Loucy (cell line): Measurements from ENCODE around the gene RUVBL2.
A peak's percentile ranks its signal among the peaks of the same experiment; 100 is the strongest.
"Not testable (repeated sequence)": the region's sequence is repeated elsewhere in the genome, so short reads cannot be mapped to it uniquely, and the experiment has no call there.

ENCODE experiments used
- H2AFZ ChIP-seq: fragments of 200-600 bp; sonication (generic); 2 replicates; pipeline ENCODE4 v1.6.0; 2016; ENCODE audit warnings: antibody characterized with exemption, mild to moderate bottlenecking, low read length, moderate library complexity
- H3F3A ChIP-seq: fragments of 200-600 bp; 2 replicates; pipeline ENCODE4 v1.6.0; 2016; ENCODE audit warnings: antibody characterized with exemption, low read depth, mild to moderate bottlenecking
- H3K27me3 ChIP-seq: fragments of 200-600 bp; sonication (generic); 2 replicates; pipeline ENCODE4 v1.6.1; 2014; ENCODE audit warnings: low read length, mild to moderate bottlenecking; ENCODE audit not compliant: insufficient read depth, poor library complexity, severe bottlenecking
- H3K36me3 ChIP-seq: fragments of 200-600 bp; sonication (generic); 2 replicates; pipeline ENCODE4 v1.6.1; 2016; ENCODE audit warnings: low read length; ENCODE audit not compliant: insufficient read depth
- H3K4me1 ChIP-seq: fragments of 200-600 bp; sonication (generic); 2 replicates; pipeline ENCODE4 v1.5.1; 2014; ENCODE audit warnings: low read length, mild to moderate bottlenecking; ENCODE audit not compliant: insufficient read depth, poor library complexity, severe bottlenecking
- H3K4me2 ChIP-seq: fragments of 200-600 bp; sonication (generic); 2 replicates; pipeline ENCODE4 v1.6.0; 2014; ENCODE audit warnings: antibody characterized with exemption, low read length, low read depth, mild to moderate bottlenecking; ENCODE audit not compliant: poor library complexity, severe bottlenecking
- H3K4me3 ChIP-seq: fragments of 200-600 bp; sonication (generic); 2 replicates; pipeline ENCODE4 v1.5.1; 2014; ENCODE audit warnings: low read length, mild to moderate bottlenecking, mixed read lengths; ENCODE audit not compliant: poor library complexity, severe bottlenecking
- H3K79me2 ChIP-seq: fragments of 200-600 bp; sonication (generic); 2 replicates; pipeline ENCODE4 v1.6.1; 2014; ENCODE audit warnings: low read length; ENCODE audit not compliant: insufficient read depth
- H3K9ac ChIP-seq: fragments of 200-600 bp; sonication (generic); 2 replicates; pipeline ENCODE4 v1.6.0; 2014; ENCODE audit warnings: mild to moderate bottlenecking, low read depth, low read length, moderate library complexity; ENCODE audit not compliant: poor library complexity, severe bottlenecking
- H3K9me2 ChIP-seq: fragments of 200-600 bp; sonication (generic); replicated peaks from 2 replicates; pipeline ENCODE4 v1.6.1; 2016; ENCODE audit warnings: low read depth, low read length, mixed read lengths
- H3K9me3 ChIP-seq: fragments of 200-600 bp; sonication (generic); 2 replicates; pipeline ENCODE4 v1.6.1; 2014; ENCODE audit warnings: mild to moderate bottlenecking, antibody characterized with exemption, low read length, low read depth; ENCODE audit not compliant: insufficient read depth
- H4K20me1 ChIP-seq: fragments of 200-600 bp; sonication (generic); 2 replicates; pipeline ENCODE4 v1.6.0; 2014; ENCODE audit warnings: antibody characterized with exemption, low read length, mild to moderate bottlenecking; ENCODE audit not compliant: insufficient read depth, poor library complexity, severe bottlenecking
- CTCF ChIP-seq: fragments of 200-600 bp; sonication (generic); conservative IDR thresholded peaks from 2 replicates; pipeline ENCODE4 v1.5.1; 2014; ENCODE audit warnings: mild to moderate bottlenecking, antibody characterized with exemption, low read length

The RUVBL2 gene

GRCh38 chr19:49025599-49025998 is 31.9 kb downstream of the RUVBL2 start:
- H3K4me1 ChIP-seq, H4K20me1 ChIP-seq, H3F3A ChIP-seq, H3K9me3 ChIP-seq, H3K4me3 ChIP-seq, H3K4me2 ChIP-seq, H2AFZ ChIP-seq, H3K9me2 ChIP-seq, H3K9ac ChIP-seq, H3K36me3 ChIP-seq, H3K27me3 ChIP-seq, H3K79me2 ChIP-seq: not testable (repeated sequence)

GRCh38 chr19:49028686-49029085 is 35.0 kb downstream of the RUVBL2 start:
- H3K4me2 ChIP-seq, H3K27me3 ChIP-seq, H3K4me3 ChIP-seq, H3K9ac ChIP-seq, H3K36me3 ChIP-seq, H3F3A ChIP-seq, H2AFZ ChIP-seq, H3K4me1 ChIP-seq, H4K20me1 ChIP-seq, H3K9me3 ChIP-seq, H3K79me2 ChIP-seq, H3K9me2 ChIP-seq: not testable (repeated sequence)

DNA sequence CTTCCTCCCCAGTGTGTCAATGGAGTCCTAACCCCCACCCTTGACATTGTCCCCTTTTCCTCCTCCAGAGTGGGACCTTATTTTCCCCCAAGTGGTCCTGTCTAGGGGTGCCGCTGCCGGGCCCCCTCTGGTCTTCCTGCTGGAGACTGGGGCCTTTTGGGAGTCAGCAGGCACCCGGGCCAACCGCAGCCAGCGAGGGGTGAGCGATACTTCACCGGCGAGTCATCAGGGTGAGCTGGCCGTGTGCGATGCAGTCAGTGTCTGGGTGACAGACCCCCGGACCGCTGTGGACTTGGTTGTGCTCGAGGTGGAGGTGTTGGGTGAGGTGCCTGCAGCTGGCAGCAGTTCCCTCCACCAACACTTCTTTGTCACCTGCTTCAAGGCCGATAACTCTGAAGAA is 36.1 kb downstream of the RUVBL2 start:
- H3K9ac ChIP-seq, H4K20me1 ChIP-seq, H3K36me3 ChIP-seq, H2AFZ ChIP-seq, H3K9me3 ChIP-seq, H3K27me3 ChIP-seq, H3F3A ChIP-seq, H3K79me2 ChIP-seq, H3K4me2 ChIP-seq, H3K4me1 ChIP-seq, H3K9me2 ChIP-seq, H3K4me3 ChIP-seq: not testable (repeated sequence)

DNA sequence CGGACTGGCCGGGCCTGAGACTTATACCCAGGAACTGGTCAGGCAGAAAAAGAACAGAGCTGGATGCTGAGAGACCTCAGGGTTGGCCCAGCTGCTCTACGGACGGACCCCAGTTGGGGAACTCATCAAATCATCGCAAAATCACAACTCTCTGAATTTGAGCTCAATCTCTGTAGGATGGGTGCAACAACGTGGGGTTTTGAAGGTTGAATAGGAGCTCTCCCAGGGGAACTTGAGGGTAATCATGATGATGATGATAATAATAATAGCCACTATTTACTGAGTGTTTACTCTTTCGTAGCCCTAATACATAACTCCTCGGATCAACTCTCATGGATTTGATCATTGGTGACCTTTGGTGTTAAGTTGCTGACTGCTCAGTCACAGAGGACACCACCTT is 36.6 kb downstream of the RUVBL2 start:
- not testable (repeated sequence) for H4K20me1 ChIP-seq, H3K4me3 ChIP-seq, H3K27me3 ChIP-seq, H3K9me2 ChIP-seq, H3K4me2 ChIP-seq, H3K36me3 ChIP-seq, H3K79me2 ChIP-seq, H3F3A ChIP-seq, H2AFZ ChIP-seq, H3K4me1 ChIP-seq, H3K9me3 ChIP-seq, H3K9ac ChIP-seq

- H3K9me2 ChIP-seq, H2AFZ ChIP-seq, H3K4me1 ChIP-seq, H3K4me3 ChIP-seq, H3K9ac ChIP-seq, H3K36me3 ChIP-seq, H3K27me3 ChIP-seq, H3K79me2 ChIP-seq, H3K4me2 ChIP-seq, H4K20me1 ChIP-seq, H3K9me3 ChIP-seq, H3F3A ChIP-seq: not testable (repeated sequence)
- peak; percentile 56 for TF ChIP-seq CTCF
Observed at GRCh38 chr19:49031642-49032301, 38.1 kb downstream of the RUVBL2 start, which contains the start of gene CGB2. Gene CGB2, plus strand, starts transcription at chr19:49031890. Its CDS starts 206 bp downstream, at chr19:49032096.
